SU-DHL-6 (cell line): ENCODE data around the gene RASGRP3.

Experiments
- CTCF ChIP-seq: fragments of 200-600 bp; sonication (generic); IDR thresholded peaks from one replicate; pipeline ENCODE4 v1.5.1; 2017; ENCODE audit warnings: antibody characterized with exemption, mild to moderate bottlenecking, low read length, moderate library complexity; ENCODE audit not compliant: insufficient read depth, poor library complexity, severe bottlenecking
- EZH2phosphoT487 ChIP-seq: fragments of 200-600 bp; sonication (generic), shearing (Covaris generic); conservative IDR thresholded peaks from 2 replicates; pipeline ENCODE4 v1.6.1; 2018; ENCODE audit warnings: mild to moderate bottlenecking, antibody characterized with exemption, low read length, moderate library complexity, mixed read lengths

DNA sequence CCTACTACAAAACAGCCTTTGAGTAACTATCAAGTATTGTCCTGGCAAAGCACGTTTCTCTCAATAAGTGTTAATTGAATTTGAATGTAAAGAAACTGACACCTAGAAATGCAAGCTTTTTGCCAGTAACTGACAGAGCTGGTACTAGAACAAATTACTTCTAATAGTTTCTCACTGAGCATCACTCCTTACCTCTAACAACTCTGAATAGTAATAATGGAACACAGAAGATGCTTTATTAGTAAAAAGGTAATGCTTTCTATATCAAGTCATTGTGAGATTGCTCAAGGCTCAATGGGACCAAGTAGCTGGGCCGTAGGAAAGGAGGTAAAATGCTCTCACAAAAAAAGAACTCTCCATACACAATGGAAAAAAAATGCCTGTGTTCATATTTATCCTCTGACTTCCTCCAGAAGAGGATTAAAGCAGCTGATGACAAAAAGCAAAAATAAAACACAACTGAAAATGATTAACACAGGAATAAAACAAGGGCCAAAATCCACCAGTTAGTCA is 11.8 kb downstream of the RASGRP3 start:
- TF ChIP-seq CTCF = no peak
- no peak for TF ChIP-seq EZH2phosphoT487
